Upper lobe of left lung (tissue), 6 donors: ENCODE measurements around the gene MAPK8. TPM values are rescaled to one million over a fixed set of nuclear protein-coding genes. Genes with fewer than 3 reads are reported as not detected.

Source experiments
- ATAC-seq, 2 donors: fragments of 200-7000 bp; cut with Tn5 transposase; one replicate each; pipeline ENCODE4 v1.9.1; 2022; ENCODE audit warnings: mild to moderate bottlenecking in 2 of 2, moderate library complexity in 2 of 2; ENCODE audit not compliant: low FRiP score in 2 of 2
- DNase-seq, 2 donors: peaks; one replicate each; pipeline ENCODE4 v3.0.0-alpha.2; 2019 to 2020
- H3K27ac ChIP-seq, 4 donors: fragments of 200-600 bp; sonication (generic); one replicate each; pipeline ENCODE4 v1.5.1; 2016 to 2019
- H3K27me3 ChIP-seq, 4 donors: fragments of 200-600 bp; sonication (generic); one replicate each; pipeline ENCODE4 v1.5.1; 2017 to 2019
- H3K36me3 ChIP-seq, 4 donors: fragments of 200-600 bp; sonication (generic); one replicate each; pipeline ENCODE4 v1.5.1; 2016 to 2019
- H3K4me1 ChIP-seq, 4 donors: fragments of 200-600 bp; sonication (generic); one replicate each; pipeline ENCODE4 v1.5.1; 2018 to 2019
- H3K4me3 ChIP-seq, 4 donors: fragments of 200-600 bp; sonication (generic); one replicate each; pipeline ENCODE4 v1.5.1; 2017 to 2019; ENCODE audit warnings: mild to moderate bottlenecking in 2 of 4, moderate library complexity in 1 of 4
- H3K9me3 ChIP-seq, 4 donors: fragments of 200-600 bp; sonication (generic); one replicate each; pipeline ENCODE4 v1.5.1; 2018 to 2019
- CTCF ChIP-seq, 6 experiments: fragments of 450-650 bp in 4 of 6; fragments of 200-600 bp in 2 of 6; sonication (generic) in 2 of 6; IDR thresholded peaks; one replicate each; pipeline ENCODE4 v1.5.1; 2016 to 2019; ENCODE audit warnings: antibody characterized with exemption in 6 of 6
- EP300 ChIP-seq, 4 donors: sonication (generic); formaldehyde crosslinking; IDR thresholded peaks; one replicate each; pipeline ENCODE4 v1.5.1; 2017; ENCODE audit warnings: antibody characterized with exemption in 4 of 4, control low read depth in 2 of 4
- POLR2A ChIP-seq, 4 donors: fragments of 450-650 bp; IDR thresholded peaks; one replicate each; pipeline ENCODE4 v1.5.1; 2016 to 2017; ENCODE audit warnings: antibody characterized with exemption in 4 of 4, mild to moderate bottlenecking in 2 of 4
- POLR2AphosphoS5 ChIP-seq, 2 donors: sonication (generic); formaldehyde crosslinking; IDR thresholded peaks; one replicate each; pipeline ENCODE4 v1.5.1; 2017; ENCODE audit warnings: antibody characterized with exemption in 2 of 2
- WGBS, 2 donors: methylation state at CpG; one replicate each; pipeline ENCODE4 v1.1.5; 2017 to 2018; 5-methylcytosine and 5-hydroxymethylcytosine counted together
- total RNA-seq, 6 donors: library from RNA; depleted of rRNA in 4 of 6; stranded (reverse); fragments of >200 nt in 4 of 6; gene quantifications; one replicate each; pipeline versions ENCODE4 v1.1.0 to v1.2.1, GENCODE V29; 2016 to 2021
- donor health status: DM: no; HTN: no; CAD: no; lungs with moderate emphysema.
- donor health status: DM: no; HTN: yes; CAD: no; lungs with severe emphysema.

Gene MAPK8
- total RNA-seq, 6 donors from 2014 or later = 33.6 to 61.6 (median 46.6) TPM

GRCh38 chr10:48464121-48464870, 157.8 kb downstream of the MAPK8 start:
- ATAC-seq = no peak
- H3K9me3 ChIP-seq = no peaks in the 10 kb centered on the region
- no peak for TF ChIP-seq CTCF (IDR thresholded peaks at IDR 0.05)
- no peak for TF ChIP-seq POLR2A (IDR thresholded peaks at IDR 0.05)
- no peak for TF ChIP-seq EP300 (IDR thresholded peaks at IDR 0.05)
- no peak for TF ChIP-seq POLR2AphosphoS5 (IDR thresholded peaks at IDR 0.05)
- peaks cover 0 to 3% (median 0%) of the 10 kb centered on the region in 4 donors for H3K27me3 ChIP-seq
- peaks cover 0 to 9% (median 1%) of the 10 kb centered on the region in 4 donors for H3K4me1 ChIP-seq
- H3K4me3 ChIP-seq = no peak overlapping the region
- H3K36me3 ChIP-seq = no peaks in the 10 kb centered on the region
- H3K27ac ChIP-seq = no peak overlapping the region
- DNase-seq = no peak
- 79 to 83% methylated on average over 7 to 9 of the region's 9 CpGs for WGBS, 2 donors

GRCh38 chr10:48464871-48465736, 158.6 kb downstream of the MAPK8 start:
- H3K9me3 ChIP-seq = no peaks in the 10 kb centered on the region
- WGBS, 2 donors = 54 to 64% methylated on average over 8 to 26 of the region's 27 CpGs
- TF ChIP-seq POLR2AphosphoS5 (IDR thresholded peaks at IDR 0.05) (no peak), CTCF (IDR thresholded peaks at IDR 0.05) (no peak), EP300 (IDR thresholded peaks at IDR 0.05) (no peak), POLR2A (IDR thresholded peaks at IDR 0.05) (no peak)
- no peak overlapping the region for H3K27ac ChIP-seq
- H3K4me3 ChIP-seq = no peak overlapping the region
- peaks cover 0 to 9% (median 1%) of the 10 kb centered on the region in 4 donors for H3K4me1 ChIP-seq
- no peaks in the 10 kb centered on the region for H3K36me3 ChIP-seq
- H3K27me3 ChIP-seq = peaks cover 0 to 3% (median 0%) of the 10 kb centered on the region in 4 donors
- DNase-seq = peak in 1 of 2 donors; percentile 67
- ATAC-seq = no peak

- Histone ChIP-seq H3K27me3 (peaks cover 0 to 3% (median 0%) of the 10 kb centered on the region in 4 donors), H3K36me3 (no peaks in the 10 kb centered on the region), H3K9me3 (no peaks in the 10 kb centered on the region), H3K27ac (no peak overlapping the region), H3K4me3 (peak overlapping the region in 2 of 4 donors; percentile 8 to 19), H3K4me1 (peaks cover 0 to 9% (median 1%) of the 10 kb centered on the region in 4 donors)
- ATAC-seq (no peak), DNase-seq (peak in 1 of 2 donors; percentile 78)
- 56 to 90% methylated on average over 2 to 40 of the region's 42 CpGs for WGBS, 2 donors
- TF ChIP-seq CTCF (IDR thresholded peaks at IDR 0.05) (no peak), POLR2A (IDR thresholded peaks at IDR 0.05) (no peak), EP300 (IDR thresholded peaks at IDR 0.05) (no peak), POLR2AphosphoS5 (IDR thresholded peaks at IDR 0.05) (no peak)
Measured at GRCh38 chr10:48465860-48466521, 159.5 kb downstream of the MAPK8 start.

- no peak for ATAC-seq
- H3K4me3 ChIP-seq = peak overlapping the region in 2 of 4 donors; percentile 8 to 19
- WGBS, 2 donors = 47 to 90% methylated on average over 10 to 25 of the region's 43 CpGs
Measured at GRCh38 chr10:48466611-48467240, 160.2 kb downstream of the MAPK8 start.

More at GRCh38 chr10:48466611-48467240, 160.2 kb downstream of the MAPK8 start:
- Histone ChIP-seq H3K27ac (no peak overlapping the region), H3K9me3 (no peaks in the 10 kb centered on the region), H3K4me1 (peaks cover 0 to 9% (median 1%) of the 10 kb centered on the region in 4 donors), H3K27me3 (peaks cover 0 to 3% (median 0%) of the 10 kb centered on the region in 4 donors), H3K36me3 (no peaks in the 10 kb centered on the region)
- DNase-seq = peak in 1 of 2 donors; percentile 79
- no peak for TF ChIP-seq POLR2AphosphoS5 (IDR thresholded peaks at IDR 0.05)
